A549 (cell line): Measurements from ENCODE around the gene SH3PXD2A.

Source experiments
- EHMT2 ChIP-seq: fragments of 200-600 bp; sonication (generic); IDR thresholded peaks from 2 replicates; pipeline ENCODE4 v1.6.1; 2016; ENCODE audit warnings: antibody characterized with exemption, low read depth, mild to moderate bottlenecking, moderate library complexity
- HDAC2 ChIP-seq: fragments of 200-600 bp; sonication (generic); IDR thresholded peaks from 2 replicates; pipeline ENCODE4 v1.6.1; 2016
- KDM1A ChIP-seq: fragments of 200-600 bp; sonication (generic); IDR thresholded peaks from 2 replicates; pipeline ENCODE4 v1.6.1; 2016; ENCODE audit warnings: low read depth, mild to moderate bottlenecking
- POLR2A ChIP-seq: IDR thresholded peaks from 2 replicates; pipeline ENCODE4 v1.6.1; 2012; ENCODE audit warnings: mild to moderate bottlenecking, low read length
- RFX5 ChIP-seq: fragments of 450-650 bp; IDR thresholded peaks from 2 replicates; pipeline ENCODE4 v1.7.1; 2014; ENCODE audit warnings: antibody characterized with exemption, mild to moderate bottlenecking, moderate library complexity
- TF ChIP-seq, protein P1 (sequence below): fragments of >200 bp; sonication (Bioruptor Twin); formaldehyde crosslinking; IDR thresholded peaks from 3 replicates; pipeline ENCODE4 v1.5.1; 2016

DNA sequence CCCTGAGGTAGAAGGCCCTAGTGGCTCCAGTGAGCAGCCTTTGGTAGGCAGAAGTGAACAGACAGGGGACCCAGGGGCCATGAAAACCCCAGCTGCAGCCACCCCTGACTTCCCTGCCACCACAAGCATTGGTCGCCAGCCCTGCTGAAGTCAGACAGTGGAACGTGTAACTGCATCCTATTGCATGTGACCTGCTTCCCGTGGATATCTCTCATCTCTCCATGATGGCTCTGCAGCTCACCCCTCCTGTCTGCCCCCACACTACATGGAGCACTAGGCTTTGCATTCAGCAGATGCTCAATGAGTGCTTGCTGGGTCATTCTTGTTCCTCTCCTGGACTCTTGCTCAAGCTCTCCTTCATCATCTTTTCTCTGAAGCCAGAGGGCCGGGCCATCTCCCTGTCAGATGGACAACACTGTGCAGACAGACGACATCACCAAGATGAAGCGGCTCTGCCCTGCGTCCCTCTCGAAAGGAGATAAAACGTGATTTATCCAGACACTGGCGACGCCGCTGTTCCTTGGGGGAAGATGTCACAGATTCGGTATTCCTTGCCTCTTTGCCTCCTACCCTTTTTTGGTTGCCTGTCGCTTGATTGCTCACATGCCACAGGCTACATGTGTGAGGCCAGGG is 117.5 kb downstream of the SH3PXD2A start:
- TF ChIP-seq POLR2A = no peak
- TF ChIP-seq, protein P1, sequence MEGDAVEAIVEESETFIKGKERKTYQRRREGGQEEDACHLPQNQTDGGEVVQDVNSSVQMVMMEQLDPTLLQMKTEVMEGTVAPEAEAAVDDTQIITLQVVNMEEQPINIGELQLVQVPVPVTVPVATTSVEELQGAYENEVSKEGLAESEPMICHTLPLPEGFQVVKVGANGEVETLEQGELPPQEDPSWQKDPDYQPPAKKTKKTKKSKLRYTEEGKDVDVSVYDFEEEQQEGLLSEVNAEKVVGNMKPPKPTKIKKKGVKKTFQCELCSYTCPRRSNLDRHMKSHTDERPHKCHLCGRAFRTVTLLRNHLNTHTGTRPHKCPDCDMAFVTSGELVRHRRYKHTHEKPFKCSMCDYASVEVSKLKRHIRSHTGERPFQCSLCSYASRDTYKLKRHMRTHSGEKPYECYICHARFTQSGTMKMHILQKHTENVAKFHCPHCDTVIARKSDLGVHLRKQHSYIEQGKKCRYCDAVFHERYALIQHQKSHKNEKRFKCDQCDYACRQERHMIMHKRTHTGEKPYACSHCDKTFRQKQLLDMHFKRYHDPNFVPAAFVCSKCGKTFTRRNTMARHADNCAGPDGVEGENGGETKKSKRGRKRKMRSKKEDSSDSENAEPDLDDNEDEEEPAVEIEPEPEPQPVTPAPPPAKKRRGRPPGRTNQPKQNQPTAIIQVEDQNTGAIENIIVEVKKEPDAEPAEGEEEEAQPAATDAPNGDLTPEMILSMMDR = no peak
- no peak for TF ChIP-seq HDAC2
- TF ChIP-seq KDM1A = no peak
- TF ChIP-seq RFX5 = no peak
- TF ChIP-seq EHMT2 = no peak
